ENCODE data around the gene TDRKH.
"Not testable (repeated sequence)": the region's sequence is repeated elsewhere in the genome, so short reads cannot be mapped to it uniquely, and the experiment has no call there.

TDRKH gene

DNA sequence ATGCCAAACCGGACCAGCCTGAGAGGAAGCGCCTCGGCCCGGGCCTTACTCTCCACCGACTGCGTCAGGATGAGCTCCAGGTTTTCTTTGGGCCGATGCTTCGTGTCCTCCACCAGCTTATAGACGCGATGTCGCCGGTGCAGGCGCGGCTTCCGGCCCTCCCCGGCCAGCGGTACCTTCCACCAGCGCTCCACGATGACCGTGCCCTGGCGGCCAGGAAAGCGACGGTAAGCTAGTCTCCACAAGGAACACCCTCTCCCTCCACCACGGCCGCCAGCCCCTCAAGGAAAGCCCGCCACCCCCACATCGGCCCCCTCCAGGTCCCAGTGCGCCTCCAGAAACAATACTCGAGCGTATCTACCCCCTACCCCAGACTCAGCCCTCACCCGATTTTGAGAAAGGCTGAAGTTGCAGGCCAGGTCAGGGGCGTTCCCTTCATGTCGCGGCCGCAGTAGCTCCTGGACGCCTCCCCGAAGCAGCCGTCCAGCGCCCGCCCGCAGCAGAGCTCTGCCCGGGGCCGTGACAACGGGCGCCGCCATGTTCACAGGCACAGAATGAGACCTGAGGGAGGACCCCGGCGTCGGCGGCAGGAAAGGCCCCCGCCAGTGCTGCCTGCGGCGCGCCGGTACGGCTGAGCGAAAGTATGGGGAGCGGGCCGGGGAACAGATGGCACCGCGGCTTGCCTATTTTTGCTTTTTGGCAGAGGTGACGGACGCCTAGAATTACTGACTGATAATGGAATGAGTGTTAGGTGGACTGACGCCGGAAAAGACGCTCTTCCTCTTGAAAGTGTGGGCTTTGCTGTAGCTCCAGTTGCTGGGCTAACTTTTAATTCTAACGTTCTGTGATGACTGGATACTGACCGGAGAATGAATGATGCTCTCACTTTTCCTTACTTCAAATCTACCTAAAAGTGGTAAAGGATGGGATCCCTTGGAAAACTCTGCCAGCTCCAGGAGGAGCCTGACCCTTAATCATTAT is 27.1 kb downstream of the TDRKH start, which contains the start of gene MRPL9:
Gene MRPL9, minus strand, starts transcription at position 556 of the 981 bp plus-strand sequence. Its CDS starts 17 bp downstream, at position 539.
- peak; percentile 75 for DNase-seq

DNA sequence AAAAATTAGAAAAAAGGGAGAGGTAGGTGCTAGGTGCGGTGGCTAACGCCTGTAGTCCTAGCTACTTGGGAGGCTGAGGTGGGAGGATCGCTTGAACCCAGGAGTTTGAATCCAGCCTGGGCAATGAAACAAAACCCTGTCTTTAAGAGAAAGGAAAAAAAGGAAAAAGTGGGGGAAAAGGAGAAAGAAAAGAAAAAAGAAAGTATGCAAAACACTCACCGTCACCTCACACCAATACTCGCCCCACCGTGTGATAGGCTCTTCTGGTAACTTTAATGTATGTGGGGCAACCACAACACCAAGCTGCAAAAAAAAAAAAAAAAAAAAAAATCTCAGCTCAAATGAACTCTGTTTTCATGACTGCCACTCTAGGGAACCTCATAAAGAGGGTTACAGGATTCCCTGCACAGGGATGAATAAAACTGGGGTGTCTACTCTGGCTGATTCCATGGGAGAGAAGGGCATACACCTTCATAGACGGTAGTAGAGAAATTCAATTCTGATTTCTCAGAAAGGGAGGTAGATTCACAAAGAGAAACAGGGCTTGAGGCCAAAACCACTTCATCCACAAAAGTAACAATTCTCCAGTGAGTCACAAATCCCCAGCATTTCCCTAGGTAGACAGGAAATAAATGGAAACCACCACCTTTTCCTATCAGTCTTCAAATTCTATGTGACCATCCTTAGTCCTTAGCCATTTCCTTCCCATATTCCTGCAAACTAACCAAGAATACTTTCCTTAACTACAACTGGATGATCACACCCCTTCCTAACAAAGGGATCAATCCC is 29.5 kb downstream of the TDRKH start:
- no peak for DNase-seq

DNA sequence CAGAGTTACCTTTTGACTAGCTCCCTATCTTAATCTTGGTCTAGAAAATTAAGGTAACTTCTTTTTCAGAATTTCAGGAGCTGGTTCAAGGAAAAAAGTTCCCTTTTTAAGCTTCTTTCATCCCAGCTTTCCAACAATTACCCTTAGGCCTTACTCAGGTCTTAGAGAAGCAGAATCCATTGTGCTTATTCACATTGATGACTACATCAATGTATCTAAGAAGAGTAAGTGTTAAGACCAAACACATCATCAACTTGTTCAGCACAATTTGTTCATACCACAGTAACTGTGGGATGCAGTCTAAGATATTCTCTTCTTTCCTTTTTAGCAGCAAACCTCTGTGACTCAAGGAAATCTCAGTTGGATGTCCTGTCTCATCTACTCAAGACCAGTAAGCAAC is 31.1 kb downstream of the TDRKH start:
- no peak for DNase-seq

DNA sequence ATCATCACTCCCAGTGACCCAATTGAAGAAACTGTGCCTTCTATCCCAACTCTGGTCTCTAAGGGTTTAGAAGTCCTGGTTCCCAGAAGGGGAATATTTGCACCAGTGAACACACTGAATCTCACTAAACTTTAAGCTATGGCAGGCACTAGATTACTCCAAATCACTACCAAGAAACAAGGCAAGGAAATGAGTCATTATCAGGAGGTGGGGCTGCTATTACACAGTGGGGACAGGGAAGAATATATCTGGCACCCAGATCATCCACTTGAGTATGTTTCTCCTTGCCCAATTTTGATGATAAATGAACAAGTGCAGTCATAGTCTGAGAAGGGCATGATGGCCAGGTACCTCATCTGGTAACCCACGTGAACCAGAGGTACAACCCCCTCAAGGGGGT is 34.0 kb downstream of the TDRKH start:
- no peak for DNase-seq

DNA sequence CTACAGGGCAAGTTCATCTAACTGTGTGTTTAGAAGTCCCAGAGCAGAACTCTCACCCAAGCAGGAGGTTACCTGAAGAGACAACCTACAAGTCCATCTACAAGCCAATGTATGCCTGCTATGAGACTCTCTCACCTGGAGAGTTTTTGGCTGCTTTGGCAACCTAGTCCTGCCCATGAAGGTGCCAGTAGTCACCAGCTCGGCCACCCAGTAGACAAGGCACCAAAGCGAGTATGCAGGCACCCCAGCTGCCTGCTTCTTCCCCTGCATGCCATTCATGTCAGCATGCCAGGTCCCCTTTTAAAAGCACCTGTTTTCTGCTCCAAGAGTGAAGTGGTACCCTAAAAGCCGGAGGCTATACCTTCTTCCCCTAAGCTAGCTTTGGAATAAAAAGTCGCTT is 48.8 kb downstream of the TDRKH start:
- no peak for DNase-seq

DNA sequence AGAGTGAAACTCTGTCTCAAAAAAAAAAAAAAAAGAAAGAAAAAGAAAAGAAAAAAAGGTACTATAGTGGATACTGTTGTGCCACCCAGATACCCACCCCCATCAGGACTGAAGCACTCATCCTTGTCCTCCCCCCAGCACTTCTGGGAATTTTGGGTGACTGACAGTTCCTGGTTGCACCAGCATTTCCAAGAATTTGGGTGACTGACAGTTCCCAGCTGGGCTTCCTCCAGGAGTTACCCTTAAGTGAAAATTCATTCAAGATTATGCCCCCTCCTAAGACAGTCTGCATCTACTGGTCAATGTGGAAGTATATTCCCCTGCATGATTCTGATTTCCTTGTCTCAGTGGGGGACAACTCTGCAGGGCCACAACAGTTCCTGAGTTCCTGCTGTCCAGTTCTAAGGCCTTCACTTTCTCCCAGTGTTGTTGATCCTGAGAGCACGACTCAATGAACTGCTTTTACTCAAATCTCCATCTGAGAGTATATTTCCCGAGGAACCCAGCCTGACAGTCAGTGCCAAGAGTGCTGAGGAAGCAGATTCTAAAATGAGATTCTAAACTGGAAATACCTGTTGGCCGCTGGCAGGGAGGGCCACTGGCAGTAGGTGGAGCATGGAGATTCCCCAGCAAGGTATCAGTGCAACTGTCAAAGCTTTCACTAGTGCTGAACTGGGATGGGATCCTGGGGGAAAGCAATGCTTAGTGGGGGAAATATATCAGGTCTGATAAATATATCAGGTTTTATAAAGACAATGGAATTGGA is 50.5 kb downstream of the TDRKH start:
- no peak for DNase-seq

DNA sequence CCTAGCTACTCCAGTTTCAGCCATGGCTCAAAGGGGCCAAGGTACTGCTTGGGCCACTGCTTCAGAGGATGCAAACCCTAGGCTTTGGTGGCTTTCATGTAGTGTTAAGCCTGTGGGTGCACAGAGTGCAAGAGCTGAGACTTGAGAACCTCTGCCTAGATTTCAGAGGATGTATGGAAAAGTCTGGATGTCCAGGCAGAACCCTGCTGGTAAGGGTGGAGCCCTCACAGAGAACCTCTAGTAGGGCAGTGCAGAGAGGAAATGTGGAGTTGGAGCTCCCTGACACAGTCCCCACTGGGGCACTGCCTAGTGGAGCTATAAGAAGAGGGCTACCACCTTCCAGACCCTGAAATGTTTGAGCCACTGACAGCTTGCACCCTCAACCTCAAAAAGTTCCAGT is 52.8 kb downstream of the TDRKH start:
- DNase-seq: no peak

DNA sequence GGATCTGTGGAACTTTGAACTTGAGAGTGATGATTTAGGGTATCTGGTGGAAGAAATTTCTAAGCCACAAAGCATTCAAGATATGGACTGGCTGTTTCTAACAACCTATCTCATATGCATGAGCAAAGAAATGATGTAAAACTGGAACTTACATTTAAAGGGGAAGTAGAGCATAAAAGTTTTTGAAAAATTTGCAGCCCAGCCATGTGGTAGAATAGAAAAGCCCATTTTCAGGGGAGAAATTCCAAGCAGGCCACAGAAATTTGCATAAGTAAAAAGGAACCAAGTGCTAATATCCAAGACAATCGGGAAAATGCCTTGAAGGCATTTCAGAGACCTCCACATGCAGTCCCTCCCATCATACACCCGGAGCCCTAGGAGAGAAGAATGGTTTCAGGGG is 53.3 kb downstream of the TDRKH start:
- DNase-seq: no peak

DNA sequence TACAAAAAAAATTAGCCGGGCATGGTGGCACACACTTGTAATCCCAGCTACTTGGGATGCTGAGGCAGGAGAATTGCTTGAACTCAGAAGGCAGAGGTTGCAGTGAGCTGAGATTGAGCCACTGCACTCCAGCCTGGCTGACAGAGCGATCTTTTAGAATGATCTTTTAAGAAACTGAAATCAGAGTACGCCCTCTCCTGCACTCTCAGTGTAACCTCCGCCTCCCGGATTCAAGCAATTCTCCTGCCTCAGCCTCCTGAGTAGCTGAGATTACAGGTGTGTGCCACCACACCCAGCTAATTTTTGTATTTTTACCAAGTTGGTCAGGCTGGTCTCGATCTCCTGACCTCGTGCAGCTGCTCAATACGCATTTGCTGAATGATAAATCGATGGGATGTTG is 56.3 kb downstream of the TDRKH start:
- DNase-seq: not testable (repeated sequence)

DNA sequence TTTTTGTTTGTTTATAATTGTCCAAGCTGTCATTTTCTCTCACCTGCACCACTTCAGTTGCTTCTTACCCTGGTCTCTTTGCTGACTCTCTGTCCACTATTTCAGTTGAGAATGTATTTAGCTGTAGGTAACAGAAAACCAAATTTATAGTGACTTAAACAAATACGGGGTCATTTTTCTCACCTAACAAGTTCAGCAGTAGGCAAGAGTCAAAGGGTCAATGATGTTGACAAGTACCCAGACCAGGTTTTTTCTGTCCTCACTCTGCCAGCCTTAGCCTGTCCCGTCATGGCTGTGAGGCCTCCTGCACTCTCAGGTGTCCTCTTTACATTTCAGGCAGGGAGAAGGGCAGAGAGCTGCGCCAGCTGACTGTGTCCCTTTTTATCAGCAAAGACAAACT is 57.2 kb downstream of the TDRKH start:
- DNase-seq: no peak

DNA sequence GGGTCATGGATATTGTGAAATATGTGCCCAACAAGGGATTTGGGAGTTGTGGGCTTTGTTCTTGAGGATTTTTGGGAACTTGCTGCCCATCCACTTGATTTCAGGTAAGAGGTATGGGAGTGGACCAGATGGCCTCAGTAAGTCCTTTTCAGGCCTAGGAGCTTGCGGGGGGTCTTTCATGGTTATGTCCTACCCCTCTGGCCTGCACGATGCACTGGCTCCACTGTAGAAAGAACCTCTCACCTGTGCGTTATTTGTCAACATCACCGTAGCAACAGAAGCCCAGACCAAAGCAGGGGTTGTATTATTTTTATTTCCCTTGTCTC is 60.4 kb downstream of the TDRKH start:
- no peak for DNase-seq

DNA sequence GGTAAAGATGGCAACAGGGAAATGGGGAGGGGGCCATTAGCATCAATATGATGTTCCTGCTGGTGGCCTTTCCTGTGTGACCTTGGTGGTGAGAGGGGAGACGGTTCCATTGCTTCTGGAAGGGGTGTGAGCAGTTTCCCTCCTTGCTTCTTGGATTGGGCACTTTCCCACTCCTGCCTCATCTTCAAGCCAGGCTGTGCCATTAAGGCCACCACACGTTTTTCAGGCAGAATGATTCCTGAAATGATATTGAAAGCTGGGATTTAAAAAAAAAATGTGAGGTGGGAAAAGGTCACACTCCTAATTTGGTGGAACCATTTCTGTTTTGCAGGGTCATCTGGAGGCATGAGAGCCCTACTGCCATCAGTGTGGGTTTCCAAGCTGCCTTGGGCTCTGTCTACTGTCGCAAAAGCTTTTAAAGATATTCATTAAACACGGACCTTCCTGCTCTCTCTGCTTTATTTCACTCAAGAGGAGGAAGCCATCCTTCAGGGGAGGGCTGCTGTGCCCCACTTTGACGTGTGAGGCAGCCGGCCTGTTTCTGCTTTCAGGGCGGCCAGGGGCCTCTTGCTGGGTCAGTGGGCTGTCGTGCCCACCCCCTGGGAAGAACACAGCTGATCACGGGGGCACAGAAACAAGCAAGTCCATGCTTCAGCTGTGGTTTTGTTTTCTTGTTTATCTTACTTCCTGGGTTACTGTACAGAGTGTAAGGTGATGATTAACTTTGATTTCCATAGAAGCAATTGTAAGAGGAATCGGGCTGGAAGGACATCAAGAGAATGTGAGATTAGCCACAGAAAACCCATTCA is 60.9 kb downstream of the TDRKH start:
- no peak for DNase-seq

DNA sequence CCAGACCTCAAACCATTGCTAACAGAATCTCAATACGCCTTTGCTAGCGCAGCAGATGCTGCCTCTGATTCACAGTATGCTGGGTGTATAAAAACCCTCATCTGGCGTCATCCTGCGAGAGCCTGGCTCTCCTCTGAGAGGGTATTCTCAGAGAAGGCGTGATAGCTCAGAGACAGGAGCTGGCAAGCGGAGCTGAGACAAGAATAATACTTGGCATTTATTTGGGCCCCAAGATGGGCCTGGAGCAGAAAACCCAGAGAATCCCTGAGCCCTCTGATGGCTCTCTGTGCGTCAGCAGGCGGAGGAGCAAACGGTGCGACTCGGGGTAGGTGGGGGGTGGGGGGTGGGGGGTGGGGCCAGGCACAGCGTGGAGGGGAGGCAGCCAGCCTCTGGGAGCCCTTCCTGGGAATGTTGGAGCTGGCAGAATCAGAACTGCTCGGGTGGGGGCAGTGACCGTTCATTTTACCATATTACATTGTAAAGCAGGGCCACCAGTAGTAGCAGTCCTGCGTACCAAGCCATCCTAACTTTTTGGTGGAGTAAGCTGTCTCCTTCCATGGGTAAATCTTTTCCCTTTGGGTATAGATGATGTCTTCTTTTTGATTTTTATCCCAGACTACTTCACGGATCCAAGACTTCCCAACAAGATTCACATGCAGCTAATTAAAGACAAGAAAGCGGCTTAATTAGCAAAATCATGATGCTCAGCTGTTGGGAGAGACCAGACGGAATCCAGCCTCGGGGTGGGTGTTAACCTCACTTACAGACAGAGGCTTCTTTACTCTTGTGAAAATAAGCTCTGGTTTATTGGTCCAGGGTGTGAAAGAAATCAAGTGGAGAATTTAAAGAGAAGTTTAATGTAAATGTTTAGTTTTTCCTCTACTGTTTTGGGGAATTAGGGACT is 61.9 kb downstream of the TDRKH start:
- no peak for DNase-seq

DNA sequence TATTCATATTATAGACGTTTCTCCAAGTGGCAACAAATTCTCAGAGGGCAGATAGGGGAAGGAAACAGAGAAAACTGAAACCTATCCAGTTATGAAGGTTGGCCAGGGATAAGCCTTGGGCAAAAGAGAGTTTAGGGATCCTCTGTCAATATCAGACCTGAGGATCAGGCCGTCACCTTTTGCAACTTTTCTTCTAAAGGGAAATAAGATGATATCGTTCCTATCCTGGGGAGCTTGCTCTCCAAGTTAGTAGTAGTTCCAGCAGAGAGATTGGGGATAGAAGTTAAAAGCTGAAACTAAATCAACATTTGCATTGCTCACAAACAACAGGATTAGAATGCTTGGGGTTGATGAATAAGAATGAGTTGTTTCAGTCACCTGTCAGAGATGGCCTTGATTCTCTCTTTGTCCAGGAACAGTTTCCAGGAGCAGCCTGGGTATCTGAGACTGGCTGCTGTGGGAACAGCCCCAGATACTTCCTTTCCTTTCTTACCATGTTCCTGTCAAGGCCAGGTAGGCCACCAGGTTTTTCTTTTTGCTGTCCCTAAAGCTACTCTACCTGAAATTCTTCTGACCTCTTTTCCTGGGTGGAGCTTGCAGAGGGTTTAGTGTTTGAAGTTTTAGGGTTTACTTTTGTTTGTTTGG is 66.5 kb downstream of the TDRKH start:
- no peak for DNase-seq

All from effector CD4-positive, alpha-beta T cell (primary cell).